Uterus (tissue), 4 donors: ENCODE data around the gene MICAL2. TPM values are rescaled to one million over a fixed set of nuclear protein-coding genes. Genes with fewer than 3 reads are reported as not detected.

Source experiments
- DNase-seq, 2 donors: peaks; one replicate each; pipeline ENCODE4 v3.0.0-alpha.2; 2019 to 2020
- H3K27ac ChIP-seq, 2 donors: fragments of 200-600 bp; sonication (generic); 1 replicate in 1 of 2; 2 replicates in 1 of 2; pipeline ENCODE4 v1.5.1; 2016 to 2018
- H3K27me3 ChIP-seq, 2 donors: fragments of 200-600 bp; sonication (generic); one replicate each; pipeline ENCODE4 v1.5.1; 2018 to 2019; ENCODE audit warnings: control low read depth in 1 of 2
- H3K36me3 ChIP-seq, 2 donors: fragments of 200-600 bp; sonication (generic); one replicate each; pipeline ENCODE4 v1.5.1; 2019; ENCODE audit warnings: control low read depth in 1 of 2
- H3K4me1 ChIP-seq, 2 donors: fragments of 200-600 bp; sonication (generic); one replicate each; pipeline ENCODE4 v1.5.1; 2018 to 2019; ENCODE audit warnings: control low read depth in 1 of 2
- H3K4me3 ChIP-seq, 2 donors: fragments of 200-600 bp; sonication (generic); 1 replicate in 1 of 2; 2 replicates in 1 of 2; pipeline ENCODE4 v1.5.1; 2018 to 2019; ENCODE audit warnings: mild to moderate bottlenecking in 1 of 2
- H3K9me3 ChIP-seq, 2 donors: fragments of 200-600 bp; sonication (generic); one replicate each; pipeline ENCODE4 v1.5.1; 2019; ENCODE audit warnings: control low read depth in 1 of 2
- CTCF ChIP-seq, 4 experiments: fragments of 200-600 bp in 2 of 4; fragments of 450-650 bp in 2 of 4; sonication (generic) in 2 of 4; IDR thresholded peaks; one replicate each; pipeline ENCODE4 v1.5.1; 2016 to 2019; ENCODE audit warnings: antibody characterized with exemption in 4 of 4, mild to moderate bottlenecking in 2 of 4, moderate library complexity in 1 of 4
- POLR2A ChIP-seq, 2 donors: fragments of 450-650 bp; IDR thresholded peaks; one replicate each; pipeline ENCODE4 v1.6.1; 2016; ENCODE audit warnings: antibody characterized with exemption in 2 of 2, mild to moderate bottlenecking in 1 of 2, moderate library complexity in 1 of 2
- intact Hi-C: fragments of 100-400 bp; cut with DNase I; formaldehyde crosslinking; loops from one replicate; pipeline ENCODE4 v1.15.1; 2023; ENCODE audit warnings: low total_unique reads
- total RNA-seq, 4 donors: library from RNA; depleted of rRNA in 3 of 4; stranded (reverse); fragments of >200 nt in 3 of 4; gene quantifications; one replicate each; pipeline versions ENCODE4 v1.1.0 to v1.2.4, GENCODE V29; 2014 to 2023
- donor health status: DM: yes; HTN: yes; CAD: no.

MICAL2 gene
- total RNA-seq, 4 donors from 2014 or later: 29.6 to 139 (median 53.1) TPM

DNA sequence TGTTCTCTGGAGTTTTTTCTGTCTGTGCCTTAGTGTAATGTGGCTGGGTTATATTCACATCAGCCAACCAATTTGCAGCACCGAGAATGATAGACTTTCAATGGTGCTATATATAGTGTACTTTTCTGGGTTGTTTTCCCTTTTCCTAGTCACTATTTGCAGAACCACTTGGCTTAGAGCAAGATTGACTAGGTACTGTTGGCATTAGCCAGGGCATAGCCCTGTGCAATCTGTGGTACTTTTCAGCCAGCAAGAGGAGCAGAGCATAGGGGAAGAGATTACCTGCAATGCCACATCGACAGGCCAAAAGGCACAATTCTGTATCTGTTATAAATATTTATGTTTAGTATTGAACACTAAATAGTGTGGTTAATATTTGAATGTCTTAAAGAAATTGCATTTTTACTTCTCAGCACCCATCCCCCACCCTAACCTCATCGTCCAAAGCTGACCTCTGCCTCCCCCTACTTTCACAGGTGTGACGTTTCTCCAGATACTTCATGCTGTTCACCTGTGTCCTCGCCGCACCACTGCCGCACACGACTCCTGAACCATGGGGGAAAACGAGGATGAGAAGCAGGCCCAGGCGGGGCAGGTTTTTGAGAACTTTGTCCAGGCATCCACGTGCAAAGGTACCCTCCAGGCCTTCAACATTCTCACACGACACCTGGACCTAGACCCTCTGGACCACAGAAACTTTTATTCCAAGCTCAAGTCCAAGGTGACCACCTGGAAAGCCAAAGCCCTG lies 51.4 kb downstream of the MICAL2 start:
- intact Hi-C loops: no loop called here
- no peaks in the 10 kb centered on the region for H3K9me3 ChIP-seq
- no peak overlapping the region for H3K4me3 ChIP-seq
- no peaks in the 10 kb centered on the region for H3K36me3 ChIP-seq
- H3K27me3 ChIP-seq: no peaks in the 10 kb centered on the region
- peak in 1 of 2 donors; percentile 14 for DNase-seq
- no peak for TF ChIP-seq POLR2A (IDR thresholded peaks at IDR 0.05)
- TF ChIP-seq CTCF (IDR thresholded peaks at IDR 0.05): no peak
- H3K27ac ChIP-seq: peak overlapping the region; percentile 84 to 88
- H3K4me1 ChIP-seq: peaks cover 21 to 28% of the 10 kb centered on the region in 2 donors

- Histone ChIP-seq H3K27me3 (no peaks in the 10 kb centered on the region), H3K4me3 (no peak overlapping the region), H3K4me1 (peaks cover 21 to 25% of the 10 kb centered on the region in 2 donors), H3K27ac (peak overlapping the region; percentile 84 to 88), H3K36me3 (no peaks in the 10 kb centered on the region), H3K9me3 (no peaks in the 10 kb centered on the region)
- no peak for TF ChIP-seq POLR2A (IDR thresholded peaks at IDR 0.05)
- no peak for TF ChIP-seq CTCF (IDR thresholded peaks at IDR 0.05)
- DNase-seq: no peak
- intact Hi-C loops: no loop called here
Measured at GRCh38 chr11:12162652-12163051, 52.3 kb downstream of the MICAL2 start.

- Histone ChIP-seq H3K27ac (peak overlapping the region; percentile 84 to 88), H3K36me3 (no peaks in the 10 kb centered on the region), H3K4me1 (peaks cover 17 to 19% of the 10 kb centered on the region in 2 donors), H3K4me3 (no peak overlapping the region), H3K27me3 (no peaks in the 10 kb centered on the region), H3K9me3 (no peaks in the 10 kb centered on the region)
- peak; percentile 70 to 74 for DNase-seq
- TF ChIP-seq CTCF (IDR thresholded peaks at IDR 0.05) (no peak), POLR2A (IDR thresholded peaks at IDR 0.05) (no peak)
- intact Hi-C loops: no loop called here
Measured at GRCh38 chr11:12163181-12163941, 53.0 kb downstream of the MICAL2 start.

DNA sequence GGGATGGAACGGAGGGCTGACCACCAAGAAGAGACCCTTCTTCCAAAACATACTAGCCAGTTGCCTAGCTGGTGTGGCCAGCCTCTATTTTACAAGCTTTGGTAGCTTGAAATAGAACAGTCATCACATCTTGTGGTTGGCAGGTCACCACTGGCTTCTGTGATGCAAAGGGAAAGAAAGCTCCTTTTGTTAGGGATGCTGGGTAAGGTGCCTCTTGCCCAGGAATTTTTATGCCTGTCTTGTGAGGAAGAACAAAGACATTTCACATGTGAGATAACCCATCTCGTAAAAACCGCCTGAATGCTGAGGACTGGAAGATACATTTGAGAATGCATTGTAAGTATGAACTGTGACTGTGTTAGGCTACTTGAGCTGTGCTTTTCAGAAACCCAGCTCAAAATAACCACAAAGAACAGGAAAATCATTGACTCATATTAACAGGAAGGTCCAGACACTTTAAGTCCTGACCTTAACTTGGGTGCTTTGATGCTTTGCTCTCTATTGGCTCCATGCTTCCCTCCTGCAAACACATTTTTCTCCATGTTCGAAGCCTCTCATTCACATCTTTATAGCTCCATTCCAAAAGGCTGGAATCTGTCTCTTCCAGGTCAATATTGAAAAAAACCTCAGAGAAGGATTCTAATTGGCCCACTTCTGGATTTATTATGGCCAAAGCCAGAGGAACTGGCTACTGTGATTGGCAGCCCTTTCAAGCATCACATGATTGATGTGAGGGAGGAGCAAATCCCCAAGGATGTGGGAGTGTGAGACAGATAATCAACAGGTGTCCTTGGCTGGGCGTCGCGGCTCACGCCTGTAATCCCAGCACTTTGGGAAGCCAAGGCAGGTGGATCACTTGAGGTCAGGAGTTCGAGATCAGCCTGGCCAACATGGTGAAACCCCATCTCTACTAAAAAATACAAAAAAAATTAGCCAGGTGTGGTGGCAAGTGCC lies 53.9 kb downstream of the MICAL2 start:
- H3K27ac ChIP-seq: peak overlapping the region; percentile 84 to 88
- peak in 1 of 2 donors; percentile 36 for DNase-seq
- no peaks in the 10 kb centered on the region for H3K27me3 ChIP-seq
- no peak for TF ChIP-seq CTCF (IDR thresholded peaks at IDR 0.05)
- TF ChIP-seq POLR2A (IDR thresholded peaks at IDR 0.05): no peak
- H3K4me3 ChIP-seq: no peak overlapping the region
- peaks cover 14 to 15% of the 10 kb centered on the region in 2 donors for H3K4me1 ChIP-seq
- intact Hi-C loops: no loop called here
- H3K36me3 ChIP-seq: no peaks in the 10 kb centered on the region
- no peaks in the 10 kb centered on the region for H3K9me3 ChIP-seq
